ENCODE results near the gene SLAMF8. TPM values are rescaled to one million over a fixed set of nuclear protein-coding genes. Genes with fewer than 3 reads are reported as not detected.

SLAMF8 gene
- not detected in 2 replicates for total RNA-seq
- polyA plus RNA-seq: not detected in 2 replicates

GRCh38 chr1:159826441-159827101, at the start of gene SLAMF8:
Gene SLAMF8 (plus strand): TSS chr1:159826873. CDS start chr1:159826899, 26 bp downstream.
- no peaks in the 10 kb centered on the region for H3K36me3 ChIP-seq
- no peak within 1 kb of the TSS for H3K27ac ChIP-seq

GRCh38 chr1:159778266-159778665, 48.4 kb upstream of the SLAMF8 start:
- Histone ChIP-seq H3K27me3 (no peaks in the 10 kb centered on the region), H3K4me1 (ENCODE audit: low read depth) (no peaks in the 10 kb centered on the region), H3K9me3 (ENCODE audit: low read depth) (no peaks in the 10 kb centered on the region), H3K36me3 (no peaks in the 10 kb centered on the region), H3K27ac (no peak overlapping the region), H3K4me3 (no peak overlapping the region)
- no peak for DNase-seq (ENCODE audit: low read depth in 1 of 2, low spot score in 1 of 2)
- TF ChIP-seq, protein P1, sequence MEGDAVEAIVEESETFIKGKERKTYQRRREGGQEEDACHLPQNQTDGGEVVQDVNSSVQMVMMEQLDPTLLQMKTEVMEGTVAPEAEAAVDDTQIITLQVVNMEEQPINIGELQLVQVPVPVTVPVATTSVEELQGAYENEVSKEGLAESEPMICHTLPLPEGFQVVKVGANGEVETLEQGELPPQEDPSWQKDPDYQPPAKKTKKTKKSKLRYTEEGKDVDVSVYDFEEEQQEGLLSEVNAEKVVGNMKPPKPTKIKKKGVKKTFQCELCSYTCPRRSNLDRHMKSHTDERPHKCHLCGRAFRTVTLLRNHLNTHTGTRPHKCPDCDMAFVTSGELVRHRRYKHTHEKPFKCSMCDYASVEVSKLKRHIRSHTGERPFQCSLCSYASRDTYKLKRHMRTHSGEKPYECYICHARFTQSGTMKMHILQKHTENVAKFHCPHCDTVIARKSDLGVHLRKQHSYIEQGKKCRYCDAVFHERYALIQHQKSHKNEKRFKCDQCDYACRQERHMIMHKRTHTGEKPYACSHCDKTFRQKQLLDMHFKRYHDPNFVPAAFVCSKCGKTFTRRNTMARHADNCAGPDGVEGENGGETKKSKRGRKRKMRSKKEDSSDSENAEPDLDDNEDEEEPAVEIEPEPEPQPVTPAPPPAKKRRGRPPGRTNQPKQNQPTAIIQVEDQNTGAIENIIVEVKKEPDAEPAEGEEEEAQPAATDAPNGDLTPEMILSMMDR (IDR thresholded peaks at IDR 0.05; ENCODE audit: low read depth, low read length): no peak

More at GRCh38 chr1:159826441-159827101, at the start of gene SLAMF8:
- no peaks in the 10 kb centered on the region for H3K9me3 ChIP-seq (ENCODE audit: low read depth)
- no peak within 1 kb of the TSS for H3K4me3 ChIP-seq
- peak in 1 of 2 donors; percentile 44 for DNase-seq (ENCODE audit: low read depth in 1 of 2, low spot score in 1 of 2)
- H3K4me1 ChIP-seq (ENCODE audit: low read depth): no peaks in the 10 kb centered on the region
- TF ChIP-seq, protein P1 (IDR thresholded peaks at IDR 0.05; ENCODE audit: low read depth, low read length): no peak
- no peaks in the 10 kb centered on the region for H3K27me3 ChIP-seq

DNA sequence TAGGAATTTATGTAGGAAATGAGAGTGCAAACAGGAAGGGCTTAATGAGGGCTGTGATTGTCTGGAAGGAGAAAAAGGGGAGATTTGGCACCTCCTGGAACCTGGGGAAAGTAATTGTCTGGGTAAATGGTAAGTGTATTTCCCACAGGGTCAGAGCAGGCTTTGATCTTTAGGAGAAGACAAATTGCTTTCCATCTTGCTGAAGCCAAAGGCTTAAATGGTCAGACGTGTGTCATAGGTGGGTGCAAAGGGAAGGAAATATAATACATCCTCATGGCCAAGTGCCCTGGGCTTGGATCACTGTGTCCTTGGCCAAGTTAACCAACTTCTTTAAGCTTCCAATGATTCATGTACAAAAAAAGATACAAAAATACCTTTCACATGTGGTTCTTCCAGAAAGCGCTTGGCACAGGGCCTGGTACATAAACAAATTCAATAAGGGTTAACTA, 47.2 kb upstream of the SLAMF8 start:
- peak in 1 of 2 donors; percentile 85 for DNase-seq (ENCODE audit: low read depth in 1 of 2, low spot score in 1 of 2)
- TF ChIP-seq, protein P1 (IDR thresholded peaks at IDR 0.05; ENCODE audit: low read depth, low read length): no peak
- Histone ChIP-seq H3K27me3 (no peaks in the 10 kb centered on the region), H3K4me1 (ENCODE audit: low read depth) (no peaks in the 10 kb centered on the region), H3K36me3 (no peaks in the 10 kb centered on the region), H3K4me3 (no peak overlapping the region), H3K27ac (no peak overlapping the region), H3K9me3 (ENCODE audit: low read depth) (no peaks in the 10 kb centered on the region)

- Histone ChIP-seq H3K27ac (no peak within 1 kb of the TSS), H3K36me3 (no peaks in the 10 kb centered on the region), H3K27me3 (no peaks in the 10 kb centered on the region), H3K4me3 (peak within 1 kb of the TSS; percentile 50), H3K9me3 (ENCODE audit: low read depth) (no peaks in the 10 kb centered on the region), H3K4me1 (ENCODE audit: low read depth) (no peaks in the 10 kb centered on the region)
- TF ChIP-seq, protein P1 (IDR thresholded peaks at IDR 0.05; ENCODE audit: low read depth, low read length): peak; percentile 93
- peak; percentile 96 to 99 for DNase-seq (ENCODE audit: low read depth in 1 of 2, low spot score in 1 of 2)
Measured at GRCh38 chr1:159780583-159781582, 45.8 kb upstream of the SLAMF8 start, which contains the start of gene DUSP23. Gene DUSP23 (plus strand): TSS chr1:159780962. CDS start chr1:159781101, 139 bp downstream.

DNA sequence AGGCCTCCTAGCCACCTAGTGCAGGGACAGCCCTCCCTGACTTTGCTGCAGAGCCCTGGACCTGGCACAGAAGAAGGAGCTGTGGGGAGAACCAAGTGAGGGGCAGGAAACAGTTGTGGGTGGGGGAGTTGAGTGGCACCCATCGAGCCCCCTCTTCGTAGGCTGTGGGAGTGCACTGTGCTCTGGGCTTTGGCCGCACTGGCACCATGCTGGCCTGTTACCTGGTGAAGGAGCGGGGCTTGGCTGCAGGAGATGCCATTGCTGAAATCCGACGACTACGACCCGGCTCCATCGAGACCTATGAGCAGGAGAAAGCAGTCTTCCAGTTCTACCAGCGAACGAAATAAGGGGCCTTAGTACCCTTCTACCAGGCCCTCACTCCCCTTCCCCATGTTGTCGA, 44.7 kb upstream of the SLAMF8 start:
- TF ChIP-seq, protein P1 (IDR thresholded peaks at IDR 0.05; ENCODE audit: low read depth, low read length): no peak
- H3K36me3 ChIP-seq: no peaks in the 10 kb centered on the region
- no peaks in the 10 kb centered on the region for H3K27me3 ChIP-seq
- no peaks in the 10 kb centered on the region for H3K9me3 ChIP-seq (ENCODE audit: low read depth)
- H3K4me3 ChIP-seq: no peak overlapping the region
- H3K27ac ChIP-seq: no peak overlapping the region
- DNase-seq (ENCODE audit: low read depth in 1 of 2, low spot score in 1 of 2): no peak
- H3K4me1 ChIP-seq (ENCODE audit: low read depth): no peaks in the 10 kb centered on the region

All from cardiac muscle cell (in vitro differentiated cells and primary cell).